ENCODE data around the gene ST7.

Gene ST7

DNA sequence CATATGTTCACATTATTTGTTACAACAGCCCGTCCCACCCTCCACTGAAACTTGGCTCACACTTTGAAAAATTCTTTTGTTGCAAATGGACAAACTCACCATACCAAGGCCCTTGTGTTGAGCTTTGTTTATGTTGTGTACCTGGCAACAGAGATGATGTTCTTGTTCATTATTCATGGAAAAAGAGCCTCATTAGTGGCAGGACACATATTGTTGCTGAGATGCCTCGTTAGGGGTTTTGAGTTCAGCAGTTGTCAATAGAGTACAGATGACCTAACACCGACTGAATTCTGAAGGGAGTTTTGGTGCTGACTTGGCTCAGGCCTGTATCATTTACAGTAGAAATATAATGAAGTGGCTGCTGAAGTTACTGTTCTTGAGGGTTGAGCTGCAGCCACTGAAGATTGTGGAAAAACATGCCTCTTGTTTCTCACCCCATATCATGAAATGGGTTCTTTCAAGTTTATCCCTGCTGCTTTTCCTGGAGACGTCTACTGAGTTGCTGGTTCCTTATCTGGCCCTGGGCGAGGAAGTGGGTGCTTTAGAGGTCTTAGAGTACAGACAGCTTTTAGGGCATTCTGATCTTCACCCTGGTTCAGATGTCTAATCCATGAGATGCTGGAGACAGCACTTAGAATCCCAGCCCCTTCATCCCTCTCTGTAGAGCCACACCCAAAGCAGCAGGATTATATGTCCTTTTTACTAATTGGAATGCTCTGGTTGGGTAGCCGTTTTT lies 219.9 kb downstream of the ST7 start:
- no peak overlapping the region for H3K4me3 ChIP-seq (ENCODE audit: low read depth, low read length)
- TF ChIP-seq, protein P1, sequence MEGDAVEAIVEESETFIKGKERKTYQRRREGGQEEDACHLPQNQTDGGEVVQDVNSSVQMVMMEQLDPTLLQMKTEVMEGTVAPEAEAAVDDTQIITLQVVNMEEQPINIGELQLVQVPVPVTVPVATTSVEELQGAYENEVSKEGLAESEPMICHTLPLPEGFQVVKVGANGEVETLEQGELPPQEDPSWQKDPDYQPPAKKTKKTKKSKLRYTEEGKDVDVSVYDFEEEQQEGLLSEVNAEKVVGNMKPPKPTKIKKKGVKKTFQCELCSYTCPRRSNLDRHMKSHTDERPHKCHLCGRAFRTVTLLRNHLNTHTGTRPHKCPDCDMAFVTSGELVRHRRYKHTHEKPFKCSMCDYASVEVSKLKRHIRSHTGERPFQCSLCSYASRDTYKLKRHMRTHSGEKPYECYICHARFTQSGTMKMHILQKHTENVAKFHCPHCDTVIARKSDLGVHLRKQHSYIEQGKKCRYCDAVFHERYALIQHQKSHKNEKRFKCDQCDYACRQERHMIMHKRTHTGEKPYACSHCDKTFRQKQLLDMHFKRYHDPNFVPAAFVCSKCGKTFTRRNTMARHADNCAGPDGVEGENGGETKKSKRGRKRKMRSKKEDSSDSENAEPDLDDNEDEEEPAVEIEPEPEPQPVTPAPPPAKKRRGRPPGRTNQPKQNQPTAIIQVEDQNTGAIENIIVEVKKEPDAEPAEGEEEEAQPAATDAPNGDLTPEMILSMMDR (IDR thresholded peaks at IDR 0.05; ENCODE audit: borderline replicate concordance, insufficient read depth, low read depth, low read length): no peak

DNA sequence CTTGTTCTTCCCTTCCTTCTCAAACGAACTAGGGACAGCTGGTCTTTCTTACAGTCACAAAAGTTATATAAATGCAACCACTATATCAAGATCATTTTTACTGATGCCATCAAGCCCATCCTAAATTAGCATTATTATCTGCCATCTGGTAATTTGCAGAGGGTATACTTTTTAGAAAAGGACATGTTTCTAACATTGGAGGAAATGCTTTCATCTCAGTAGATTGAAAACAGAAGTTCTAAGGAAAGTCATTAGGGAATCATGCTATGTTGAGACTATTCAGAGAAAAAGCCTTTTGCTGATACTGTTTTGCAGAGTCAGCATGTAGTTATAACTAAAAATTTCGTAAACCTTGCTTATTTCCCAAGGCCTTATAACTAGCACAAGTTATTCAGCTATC lies 222.9 kb downstream of the ST7 start:
- no peak overlapping the region for H3K4me3 ChIP-seq (ENCODE audit: low read depth, low read length)
- TF ChIP-seq, protein P1 (IDR thresholded peaks at IDR 0.05; ENCODE audit: borderline replicate concordance, insufficient read depth, low read depth, low read length): no peak

DNA sequence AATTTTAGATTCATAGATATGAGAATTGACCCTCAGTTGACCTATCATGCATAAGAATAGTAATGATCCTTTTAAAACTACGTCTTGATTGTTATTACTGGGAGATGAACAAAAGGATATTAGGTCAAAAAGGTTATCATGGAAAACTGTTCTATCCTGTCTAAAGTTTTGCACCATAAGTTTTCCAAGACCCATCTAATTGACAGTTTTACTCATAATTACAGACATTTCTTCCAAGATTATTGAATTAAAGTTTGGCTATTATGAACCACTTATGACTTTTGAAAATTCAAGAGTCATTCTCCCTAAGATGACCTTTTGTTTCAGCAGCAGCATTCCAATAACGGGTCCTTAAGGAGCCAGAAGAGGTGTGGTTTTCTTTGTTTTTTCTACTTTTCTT lies 225.3 kb downstream of the ST7 start:
- no peak overlapping the region for H3K4me3 ChIP-seq (ENCODE audit: low read depth, low read length)
- TF ChIP-seq, protein P1 (IDR thresholded peaks at IDR 0.05; ENCODE audit: borderline replicate concordance, insufficient read depth, low read depth, low read length): no peak

DNA sequence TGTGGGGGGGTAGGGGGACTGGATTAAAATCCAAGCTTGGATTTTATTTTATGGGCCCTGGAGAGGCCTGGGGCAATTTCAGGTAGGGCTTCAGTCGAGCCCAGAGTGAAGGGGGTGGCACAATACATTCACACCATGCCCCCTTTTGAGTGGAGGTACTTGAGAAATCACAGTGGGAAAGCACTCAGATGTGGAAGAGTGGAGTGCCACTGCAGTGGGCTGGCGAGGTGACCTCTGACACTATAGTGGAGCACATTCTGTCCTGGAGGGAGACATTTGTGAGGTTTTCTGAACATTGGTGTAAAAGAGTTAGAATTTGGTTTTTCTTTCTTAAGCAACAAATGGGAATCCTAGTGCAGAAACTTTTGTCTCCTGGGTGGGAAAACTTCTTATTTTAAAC lies 226.4 kb downstream of the ST7 start:
- H3K4me3 ChIP-seq (ENCODE audit: low read depth, low read length): no peak overlapping the region
- TF ChIP-seq, protein P1 (IDR thresholded peaks at IDR 0.05; ENCODE audit: borderline replicate concordance, insufficient read depth, low read depth, low read length): no peak

DNA sequence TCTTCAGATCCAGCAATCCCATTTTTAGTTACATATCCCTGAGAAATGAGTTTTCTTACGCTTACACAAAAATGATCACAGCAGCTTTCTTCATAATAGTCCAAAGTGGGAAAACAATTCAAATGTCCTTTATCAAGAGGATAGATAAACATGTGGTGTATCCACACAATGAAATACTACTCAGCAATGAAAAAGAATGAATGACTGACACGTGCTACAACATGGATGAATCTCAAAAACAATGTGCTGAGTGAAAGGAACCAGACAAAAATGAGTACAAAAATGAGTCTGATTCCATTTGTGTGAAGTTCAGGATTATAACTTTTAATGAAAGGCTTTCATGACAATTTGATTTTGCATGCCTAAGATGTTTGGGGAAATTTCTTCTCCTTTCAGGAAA lies 230.4 kb downstream of the ST7 start:
- TF ChIP-seq, protein P1 (IDR thresholded peaks at IDR 0.05; ENCODE audit: borderline replicate concordance, insufficient read depth, low read depth, low read length): no peak
- H3K4me3 ChIP-seq (ENCODE audit: low read depth, low read length): no peak overlapping the region

DNA sequence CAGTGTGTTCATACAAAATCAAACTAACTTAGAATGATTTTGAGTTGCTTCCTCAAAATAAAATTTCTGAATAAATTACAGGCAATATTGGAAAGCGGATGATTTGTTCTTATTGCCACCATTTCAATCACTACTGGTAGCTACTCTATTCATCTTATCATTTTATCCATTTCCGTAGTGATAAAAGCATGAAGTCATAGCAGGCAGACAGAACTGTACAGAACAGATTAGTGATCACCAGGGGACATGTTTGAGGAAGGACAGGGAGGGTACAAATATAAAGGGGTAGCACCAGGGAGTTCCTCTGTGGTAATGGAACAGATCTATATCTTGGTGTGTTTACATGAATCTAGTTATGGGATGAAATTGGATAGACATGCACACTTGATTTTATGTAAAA lies 231.1 kb downstream of the ST7 start:
- TF ChIP-seq, protein P1 (IDR thresholded peaks at IDR 0.05; ENCODE audit: borderline replicate concordance, insufficient read depth, low read depth, low read length): no peak
- H3K4me3 ChIP-seq (ENCODE audit: low read depth, low read length): no peak overlapping the region

DNA sequence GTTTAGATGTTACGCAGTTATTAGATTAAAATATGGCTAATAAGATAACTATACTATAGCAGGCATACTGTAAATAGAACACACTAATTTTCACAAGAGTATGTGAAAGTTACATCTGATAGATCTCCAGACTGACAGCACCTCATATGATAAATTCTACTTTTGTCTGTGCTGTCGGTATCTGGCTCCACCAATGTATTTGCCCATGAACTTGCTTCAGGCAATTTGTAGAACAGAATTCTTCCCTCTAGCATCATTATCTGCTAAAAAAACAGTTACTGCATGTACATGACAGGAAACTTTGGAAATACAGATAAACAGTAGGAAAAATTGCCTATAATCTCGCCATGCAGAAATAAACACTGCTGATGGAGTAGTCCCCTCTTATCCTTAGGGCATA lies 231.8 kb downstream of the ST7 start:
- no peak overlapping the region for H3K4me3 ChIP-seq (ENCODE audit: low read depth, low read length)
- TF ChIP-seq, protein P1 (IDR thresholded peaks at IDR 0.05; ENCODE audit: borderline replicate concordance, insufficient read depth, low read depth, low read length): no peak
